ENCODE data around the gene MAD2L1.

DNA sequence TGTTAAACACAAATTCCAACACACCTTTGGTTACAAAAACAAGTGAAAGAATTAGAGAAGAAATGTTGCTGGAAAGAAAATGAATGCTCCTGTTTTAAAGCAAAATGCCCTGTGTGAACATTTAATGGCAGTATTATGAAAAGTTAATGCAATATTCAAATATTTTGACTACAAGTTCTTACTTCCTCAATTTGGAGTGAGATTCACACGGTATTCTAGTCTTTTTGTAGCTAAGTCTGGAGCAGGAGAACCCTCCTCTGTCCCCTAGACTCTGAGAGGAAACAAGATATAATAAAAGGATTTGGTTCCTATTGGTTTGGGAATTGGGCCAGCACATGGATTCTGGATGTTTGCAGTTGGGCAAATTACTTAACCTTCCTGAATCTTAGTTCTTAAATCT, 12.7 kb downstream of the MAD2L1 start:
- no peak for TF ChIP-seq POLR2A (IDR thresholded peaks at IDR 0.05)
- TF ChIP-seq, protein P1, sequence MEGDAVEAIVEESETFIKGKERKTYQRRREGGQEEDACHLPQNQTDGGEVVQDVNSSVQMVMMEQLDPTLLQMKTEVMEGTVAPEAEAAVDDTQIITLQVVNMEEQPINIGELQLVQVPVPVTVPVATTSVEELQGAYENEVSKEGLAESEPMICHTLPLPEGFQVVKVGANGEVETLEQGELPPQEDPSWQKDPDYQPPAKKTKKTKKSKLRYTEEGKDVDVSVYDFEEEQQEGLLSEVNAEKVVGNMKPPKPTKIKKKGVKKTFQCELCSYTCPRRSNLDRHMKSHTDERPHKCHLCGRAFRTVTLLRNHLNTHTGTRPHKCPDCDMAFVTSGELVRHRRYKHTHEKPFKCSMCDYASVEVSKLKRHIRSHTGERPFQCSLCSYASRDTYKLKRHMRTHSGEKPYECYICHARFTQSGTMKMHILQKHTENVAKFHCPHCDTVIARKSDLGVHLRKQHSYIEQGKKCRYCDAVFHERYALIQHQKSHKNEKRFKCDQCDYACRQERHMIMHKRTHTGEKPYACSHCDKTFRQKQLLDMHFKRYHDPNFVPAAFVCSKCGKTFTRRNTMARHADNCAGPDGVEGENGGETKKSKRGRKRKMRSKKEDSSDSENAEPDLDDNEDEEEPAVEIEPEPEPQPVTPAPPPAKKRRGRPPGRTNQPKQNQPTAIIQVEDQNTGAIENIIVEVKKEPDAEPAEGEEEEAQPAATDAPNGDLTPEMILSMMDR (IDR thresholded peaks at IDR 0.05): no peak

Data from transverse colon (tissue), 3 donors.